Activated naive CD4-positive, alpha-beta T cell treated with anti-CD3 and anti-CD28 coated beads, Interleukin-2, amount 10 ng/mL, durations not matched to agents 7 days and 5 days (primary cell): ENCODE data around the gene EVC2.

ENCODE experiments used
- CTCF ChIA-PET: fragments of 350-600 bp; sonication (Branson Sonifier 250); formaldehyde crosslinking; loops from one replicate; lab custom pipeline; 2021; ENCODE audit warnings: antibody characterized with exemption; lab: Charles Lee
- DNase-seq: peaks from one replicate; pipeline ENCODE4 v3.0.0-alpha.2; 2020
- H3K27ac Mint-ChIP-seq: one replicate; pipeline ENCODE4 v1.8.0; 2021; ENCODE audit warnings: mild to moderate bottlenecking, moderate library complexity, mixed read lengths
- H3K27me3 Mint-ChIP-seq: one replicate; pipeline ENCODE4 v1.8.0; 2021; ENCODE audit warnings: mild to moderate bottlenecking, mixed read lengths
- H3K36me3 Mint-ChIP-seq: one replicate; pipeline ENCODE4 v1.8.0; 2021; ENCODE audit warnings: mixed read lengths
- H3K4me1 Mint-ChIP-seq: one replicate; pipeline ENCODE4 v1.8.0; 2021; ENCODE audit warnings: mixed read lengths
- H3K4me3 Mint-ChIP-seq: one replicate; pipeline ENCODE4 v1.8.0; 2021; ENCODE audit warnings: mild to moderate bottlenecking, moderate library complexity, mixed read lengths
- H3K9me3 Mint-ChIP-seq: one replicate; pipeline ENCODE4 v1.8.0; 2021; ENCODE audit warnings: mixed read lengths

The EVC2 gene

GRCh38 chr4:5750946-5751665 is 42.7 kb upstream of the EVC2 start:
- CTCF ChIA-PET, result no interaction called here
- Mint-ChIP-seq H3K4me1 (no peaks in the 10 kb centered on the region), H3K27me3 (no peaks in the 10 kb centered on the region), H3K4me3 (no peak overlapping the region), H3K27ac (no peak overlapping the region), H3K36me3 (no peaks in the 10 kb centered on the region), H3K9me3 (peaks cover 15% of the 10 kb centered on the region)
- DNase-seq, result no peak

- CTCF ChIA-PET, result no interaction called here
- Mint-ChIP-seq H3K4me1 (no peaks in the 10 kb centered on the region), H3K27me3 (no peaks in the 10 kb centered on the region), H3K36me3 (no peaks in the 10 kb centered on the region), H3K4me3 (no peak overlapping the region), H3K27ac (no peak overlapping the region), H3K9me3 (peaks cover 16% of the 10 kb centered on the region)
- DNase-seq, result no peak
Measured at GRCh38 chr4:5750052-5750945, 41.9 kb upstream of the EVC2 start.

- Mint-ChIP-seq H3K27me3 (no peaks in the 10 kb centered on the region), H3K9me3 (peaks cover 16% of the 10 kb centered on the region), H3K27ac (no peak overlapping the region), H3K4me3 (no peak overlapping the region), H3K36me3 (no peaks in the 10 kb centered on the region), H3K4me1 (no peaks in the 10 kb centered on the region)
- DNase-seq, result no peak
- CTCF ChIA-PET, result no interaction called here
Measured at GRCh38 chr4:5749568-5749967, 41.2 kb upstream of the EVC2 start.

GRCh38 chr4:5747738-5748375 is 39.5 kb upstream of the EVC2 start:
- Mint-ChIP-seq H3K27ac (no peak overlapping the region), H3K9me3 (peaks cover 14% of the 10 kb centered on the region), H3K4me1 (no peaks in the 10 kb centered on the region), H3K36me3 (no peaks in the 10 kb centered on the region), H3K4me3 (no peak overlapping the region), H3K27me3 (no peaks in the 10 kb centered on the region)
- no peak for DNase-seq
- CTCF ChIA-PET, result no interaction called here

GRCh38 chr4:5746829-5747737 is 38.7 kb upstream of the EVC2 start:
- Mint-ChIP-seq H3K4me3 (no peak overlapping the region), H3K9me3 (peaks cover 14% of the 10 kb centered on the region), H3K27me3 (no peaks in the 10 kb centered on the region), H3K36me3 (no peaks in the 10 kb centered on the region), H3K27ac (no peak overlapping the region), H3K4me1 (no peaks in the 10 kb centered on the region)
- CTCF ChIA-PET, result no interaction called here
- DNase-seq, result no peak

- Mint-ChIP-seq H3K27me3 (no peaks in the 10 kb centered on the region), H3K4me3 (no peak overlapping the region), H3K4me1 (no peaks in the 10 kb centered on the region), H3K9me3 (peaks cover 11% of the 10 kb centered on the region), H3K36me3 (no peaks in the 10 kb centered on the region), H3K27ac (no peak overlapping the region)
- DNase-seq, result no peak
- CTCF ChIA-PET, result no interaction called here
Measured at GRCh38 chr4:5746250-5746649, 37.9 kb upstream of the EVC2 start.

- no peak overlapping the region for H3K4me3 Mint-ChIP-seq
- CTCF ChIA-PET, result no interaction called here
- H3K27ac Mint-ChIP-seq, result no peak overlapping the region
- no peaks in the 10 kb centered on the region for H3K4me1 Mint-ChIP-seq
- no peak for DNase-seq
- H3K27me3 Mint-ChIP-seq, result no peaks in the 10 kb centered on the region
- H3K9me3 Mint-ChIP-seq, result peaks cover 6% of the 10 kb centered on the region
- no peaks in the 10 kb centered on the region for H3K36me3 Mint-ChIP-seq
Measured at GRCh38 chr4:5742968-5743367, 34.6 kb upstream of the EVC2 start.

- H3K27ac Mint-ChIP-seq, result no peak overlapping the region
- no peaks in the 10 kb centered on the region for H3K27me3 Mint-ChIP-seq
- H3K4me3 Mint-ChIP-seq, result no peak overlapping the region
- no peaks in the 10 kb centered on the region for H3K36me3 Mint-ChIP-seq
- peaks cover 6% of the 10 kb centered on the region for H3K9me3 Mint-ChIP-seq
- no peak for DNase-seq
- H3K4me1 Mint-ChIP-seq, result no peaks in the 10 kb centered on the region
- CTCF ChIA-PET, result no interaction called here
Measured at GRCh38 chr4:5742388-5742787, 34.0 kb upstream of the EVC2 start.

- CTCF ChIA-PET, result no interaction called here
- Mint-ChIP-seq H3K27me3 (no peaks in the 10 kb centered on the region), H3K36me3 (no peaks in the 10 kb centered on the region), H3K27ac (no peak overlapping the region), H3K4me3 (no peak overlapping the region), H3K9me3 (no peaks in the 10 kb centered on the region), H3K4me1 (no peaks in the 10 kb centered on the region)
- DNase-seq, result no peak
Measured at GRCh38 chr4:5738061-5738460, 29.7 kb upstream of the EVC2 start.

- H3K9me3 Mint-ChIP-seq, result no peaks in the 10 kb centered on the region
- no peak overlapping the region for H3K27ac Mint-ChIP-seq
- H3K36me3 Mint-ChIP-seq, result no peaks in the 10 kb centered on the region
- CTCF ChIA-PET, result no interaction called here
- H3K27me3 Mint-ChIP-seq, result no peaks in the 10 kb centered on the region
- H3K4me1 Mint-ChIP-seq, result no peaks in the 10 kb centered on the region
- H3K4me3 Mint-ChIP-seq, result no peak overlapping the region
- DNase-seq, result no peak
Measured at GRCh38 chr4:5735463-5735862, 27.1 kb upstream of the EVC2 start.

GRCh38 chr4:5734853-5735252 is 26.5 kb upstream of the EVC2 start:
- H3K27ac Mint-ChIP-seq, result no peak overlapping the region
- H3K36me3 Mint-ChIP-seq, result no peaks in the 10 kb centered on the region
- H3K4me3 Mint-ChIP-seq, result no peak overlapping the region
- DNase-seq, result no peak
- H3K4me1 Mint-ChIP-seq, result no peaks in the 10 kb centered on the region
- no peaks in the 10 kb centered on the region for H3K27me3 Mint-ChIP-seq
- CTCF ChIA-PET, result no interaction called here
- no peaks in the 10 kb centered on the region for H3K9me3 Mint-ChIP-seq

GRCh38 chr4:5732158-5732557 is 23.8 kb upstream of the EVC2 start:
- H3K4me3 Mint-ChIP-seq, result no peak overlapping the region
- no peaks in the 10 kb centered on the region for H3K4me1 Mint-ChIP-seq
- DNase-seq, result no peak
- no peaks in the 10 kb centered on the region for H3K36me3 Mint-ChIP-seq
- CTCF ChIA-PET, result no interaction called here
- no peaks in the 10 kb centered on the region for H3K27me3 Mint-ChIP-seq
- H3K9me3 Mint-ChIP-seq, result peaks cover 3% of the 10 kb centered on the region
- no peak overlapping the region for H3K27ac Mint-ChIP-seq

- H3K27ac Mint-ChIP-seq, result no peak overlapping the region
- no peak for DNase-seq
- H3K9me3 Mint-ChIP-seq, result peaks cover 3% of the 10 kb centered on the region
- no peak overlapping the region for H3K4me3 Mint-ChIP-seq
- H3K4me1 Mint-ChIP-seq, result no peaks in the 10 kb centered on the region
- H3K36me3 Mint-ChIP-seq, result no peaks in the 10 kb centered on the region
- no peaks in the 10 kb centered on the region for H3K27me3 Mint-ChIP-seq
- CTCF ChIA-PET, result no interaction called here
Measured at GRCh38 chr4:5730993-5731990, 22.9 kb upstream of the EVC2 start.
